HepG2 (cell line): Measurements from ENCODE around the gene ATP9B. TPM values are rescaled to one million over a fixed set of nuclear protein-coding genes. Genes with fewer than 3 reads are reported as not detected.

Experiments used
- CEBPG ChIP-seq: IDR thresholded peaks from 2 replicates; pipeline ENCODE4 v1.6.1; 2016
- CENPBD1 ChIP-seq: sonication (generic); formaldehyde crosslinking; IDR thresholded peaks from 2 replicates; pipeline ENCODE4 v1.8.0; 2022; ENCODE audit warnings: missing genetic modification reagents, low read depth, mild to moderate bottlenecking, borderline replicate concordance
- CREBL2 ChIP-seq: sonication (generic); formaldehyde crosslinking; IDR thresholded peaks from 2 replicates; pipeline ENCODE4 v1.8.1; 2023; ENCODE audit warnings: missing genetic modification reagents, mild to moderate bottlenecking, borderline replicate concordance
- E2F1 ChIP-seq: sonication (generic); formaldehyde crosslinking; IDR thresholded peaks from 2 replicates; pipeline ENCODE4 v1.5.0; 2020; ENCODE audit warnings: missing genetic modification reagents
- KLF13 ChIP-seq: sonication (generic); formaldehyde crosslinking; IDR thresholded peaks from 2 replicates; pipeline ENCODE4 v1.4.0; 2020; ENCODE audit warnings: mild to moderate bottlenecking, missing genetic modification reagents
- MED1 ChIP-seq: sonication (generic); formaldehyde crosslinking; IDR thresholded peaks from 2 replicates; pipeline ENCODE4 v1.4.0; 2020; ENCODE audit warnings: missing genetic modification reagents
- NR1H2 ChIP-seq: sonication (generic); formaldehyde crosslinking; IDR thresholded peaks from 2 replicates; pipeline ENCODE4 v1.8.1; 2022; ENCODE audit warnings: low read depth, missing genetic modification reagents, borderline replicate concordance
- PAX8 ChIP-seq: sonication (generic); formaldehyde crosslinking; IDR thresholded peaks from 2 replicates; pipeline ENCODE4 v1.8.0; 2022; ENCODE audit warnings: mild to moderate bottlenecking, missing genetic modification reagents, borderline replicate concordance
- PTBP1 ChIP-seq: fragments of 200-400 bp; formaldehyde crosslinking; IDR thresholded peaks from 2 replicates; pipeline ENCODE4 v1.6.1; 2018; ENCODE audit warnings: low read length, low read depth; ENCODE audit not compliant: poor library complexity, severe bottlenecking
- SIX1 ChIP-seq: sonication (generic); formaldehyde crosslinking; IDR thresholded peaks from 2 replicates; pipeline ENCODE4 v1.4.0; 2020; ENCODE audit warnings: missing genetic modification reagents, borderline replicate concordance
- SP5 ChIP-seq: IDR thresholded peaks from 2 replicates; pipeline ENCODE4 v1.6.1; 2016; ENCODE audit warnings: low read depth, borderline replicate concordance
- ZBTB7B ChIP-seq: sonication (generic); formaldehyde crosslinking; IDR thresholded peaks from 2 replicates; pipeline ENCODE4 v1.4.0; 2020; ENCODE audit warnings: missing genetic modification reagents
- ZFP91 ChIP-seq: sonication (generic); formaldehyde crosslinking; IDR thresholded peaks from 2 replicates; pipeline ENCODE4 v1.9.0; 2022; ENCODE audit warnings: missing genetic modification reagents, mild to moderate bottlenecking, borderline replicate concordance
- ZKSCAN5 ChIP-seq: sonication (generic); formaldehyde crosslinking; IDR thresholded peaks from 2 replicates; pipeline ENCODE4 v1.5.1; 2020; ENCODE audit warnings: mild to moderate bottlenecking, missing genetic modification reagents
- ZNF280D ChIP-seq: sonication (generic); formaldehyde crosslinking; IDR thresholded peaks from 2 replicates; pipeline ENCODE4 v1.5.1; 2020; ENCODE audit warnings: mild to moderate bottlenecking, missing genetic modification reagents
- ZNF569 ChIP-seq: sonication (generic); formaldehyde crosslinking; IDR thresholded peaks from 2 replicates; pipeline ENCODE4 v1.5.0; 2020; ENCODE audit warnings: mild to moderate bottlenecking, missing genetic modification reagents, moderate library complexity, borderline replicate concordance
- ZNF713 ChIP-seq: sonication (generic); formaldehyde crosslinking; IDR thresholded peaks from 2 replicates; pipeline ENCODE4 v1.4.0; 2020; ENCODE audit warnings: mild to moderate bottlenecking, missing genetic modification reagents
- ZNF740 ChIP-seq: sonication (generic); formaldehyde crosslinking; IDR thresholded peaks from 2 replicates; pipeline ENCODE4 v1.4.0; 2020; ENCODE audit warnings: missing genetic modification reagents
- ZNF782 ChIP-seq: sonication (generic); formaldehyde crosslinking; IDR thresholded peaks from 2 replicates; pipeline ENCODE4 v1.4.0; 2020; ENCODE audit warnings: missing genetic modification reagents, mild to moderate bottlenecking, borderline replicate concordance
- ZNF784 ChIP-seq: sonication (generic); formaldehyde crosslinking; IDR thresholded peaks from 2 replicates; pipeline ENCODE4 v1.5.1; 2020; ENCODE audit warnings: missing genetic modification reagents, mild to moderate bottlenecking, borderline replicate concordance
- ZNF816 ChIP-seq: sonication (generic); formaldehyde crosslinking; IDR thresholded peaks from 2 replicates; pipeline ENCODE4 v1.8.0; 2022; ENCODE audit warnings: missing genetic modification reagents, mild to moderate bottlenecking, borderline replicate concordance
- polyA plus RNA-seq, 8 experiments: library from polyadenylated mRNA; depleted of rRNA in 3 of 8; stranded (reverse) in 7 of 8; unstranded in 1 of 8; fragments of >200 nt; fragmentation: Illumina TruSeq in 4 of 8; extraction: Trizol in 4 of 8; gene quantifications; 2 replicates each; pipeline versions ENCODE4 v1.2.1 to v1.2.3, GENCODE V29; 2011 to 2016; ENCODE audit warnings: low read depth in 4 of 8, missing spikeins in 1 of 8, mixed read lengths in 1 of 8; ENCODE audit not compliant: insufficient read depth in 1 of 8
- total RNA-seq, 5 experiments: library from RNA; depleted of rRNA; stranded (reverse); fragments of >200 nt; fragmentation: Illumina TruSeq; extraction: Trizol; gene quantifications; 2 replicates each; pipeline ENCODE4 v1.2.3, GENCODE V29; 2016; ENCODE audit warnings: low read depth in 1 of 5

Gene ATP9B
- total and polyA plus RNA-seq, 2 of the 13 experiments (the other 11 are each of a cell fraction or from before 2014, with no cell fraction given) = 10.8 to 11.3 TPM

- TF ChIP-seq ZNF280D (CRISPR knock-in tag) (no peak), SP5 (CRISPR knock-in tag) (peak; percentile 64; the same call in 1 of the 2 replicates), PTBP1 (no peak), ZBTB7B (no peak), NR1H2 (CRISPR knock-in tag) (no peak), KLF13 (0 out of 2 replicates have a peak, but pooled peaks have one; percentile 52), ZNF782 (CRISPR knock-in tag) (no peak; the same call in 1 of the 2 replicates), ZKSCAN5 (CRISPR knock-in tag) (no peak), ZNF816 (CRISPR knock-in tag) (no peak), ZNF740 (CRISPR knock-in tag) (no peak), CENPBD1 (CRISPR knock-in tag) (no peak; the same call in 1 of the 2 replicates), PAX8 (CRISPR knock-in tag) (no peak), ZNF713 (CRISPR knock-in tag) (peak; percentile 39), ZNF784 (CRISPR knock-in tag) (no peak; the same call in 1 of the 2 replicates), MED1 (CRISPR knock-in tag) (peak; percentile 47; the same call in 1 of the 2 replicates), SIX1 (CRISPR knock-in tag) (no peak), CREBL2 (CRISPR knock-in tag) (peak; percentile 85; the same call in 1 of the 2 replicates), ZNF569 (no peak), E2F1 (CRISPR knock-in tag) (peak; percentile 34; the same call in 1 of the 2 replicates), CEBPG (peak; percentile 75), ZFP91 (CRISPR knock-in tag) (peak; percentile 80; the same call in 1 of the 2 replicates)
Measured at GRCh38 chr18:79068937-79069716, at the start of gene ATP9B (continued).
